Mesendoderm (in vitro differentiated cells): ENCODE results near the gene PITPNB.

Source experiments
- DNase-seq: peaks from one replicate; pipeline ENCODE4 v3.0.0; 2013
- H2AK5ac ChIP-seq: 2 replicates; pipeline ENCODE4 v1.6.1; 2013; ENCODE audit warnings: low read length, inconsistent platforms
- H2BK120ac ChIP-seq: 2 replicates; pipeline ENCODE4 v1.6.1; 2013; ENCODE audit warnings: low read depth, mild to moderate bottlenecking, low read length, moderate library complexity, mixed read lengths
- H2BK15ac ChIP-seq: replicated peaks from 2 replicates; pipeline ENCODE4 v1.6.1; 2013; ENCODE audit warnings: low read depth, mild to moderate bottlenecking, moderate library complexity
- H2BK5ac ChIP-seq: 2 replicates; pipeline ENCODE4 v1.6.1; 2013; ENCODE audit warnings: low read length, inconsistent platforms
- H3K18ac ChIP-seq: 2 replicates; pipeline ENCODE4 v1.6.1; 2013; ENCODE audit warnings: mild to moderate bottlenecking, low read length, mixed read lengths
- H3K23ac ChIP-seq: one replicate; pipeline ENCODE4 v1.6.1; 2013; ENCODE audit warnings: low read length
- H3K27ac ChIP-seq: 2 replicates; pipeline ENCODE4 v1.5.1; 2013; ENCODE audit warnings: low read depth, mild to moderate bottlenecking, inconsistent platforms, low read length, moderate library complexity
- H3K27me3 ChIP-seq: 2 replicates; pipeline ENCODE4 v1.6.1; 2013; ENCODE audit warnings: low read length, control low read depth, mild to moderate bottlenecking, inconsistent platforms; ENCODE audit not compliant: insufficient read depth, poor library complexity
- H3K36me3 ChIP-seq: 2 replicates; pipeline ENCODE4 v1.6.1; 2013; ENCODE audit warnings: low read length, inconsistent platforms; ENCODE audit not compliant: control insufficient read depth, insufficient read depth
- H3K4ac ChIP-seq: one replicate; pipeline ENCODE4 v1.6.1; 2013; ENCODE audit warnings: low read depth, mild to moderate bottlenecking, low read length, moderate library complexity
- H3K4me1 ChIP-seq: 2 replicates; pipeline ENCODE4 v1.6.1; 2013; ENCODE audit warnings: low read depth, low read length, inconsistent platforms; ENCODE audit not compliant: control insufficient read depth
- H3K4me2 ChIP-seq: 2 replicates; pipeline ENCODE4 v1.6.1; 2013; ENCODE audit warnings: low read length
- H3K4me3 ChIP-seq: 2 replicates; pipeline ENCODE4 v1.5.1; 2013; ENCODE audit warnings: mild to moderate bottlenecking, low read length
- H3K56ac ChIP-seq: one replicate; pipeline ENCODE4 v1.6.1; 2013; ENCODE audit warnings: low read length
- H3K79me1 ChIP-seq: 2 replicates; pipeline ENCODE4 v1.6.1; 2013; ENCODE audit warnings: low read length, inconsistent platforms
- H3K79me2 ChIP-seq: 2 replicates; pipeline ENCODE4 v1.6.1; 2013; ENCODE audit warnings: mild to moderate bottlenecking, low read length; ENCODE audit not compliant: control insufficient read depth, insufficient read depth
- H3K9ac ChIP-seq: 2 replicates; pipeline ENCODE4 v1.6.1; 2013; ENCODE audit warnings: low read length, inconsistent platforms
- H4K5ac ChIP-seq: one replicate; pipeline ENCODE4 v1.6.1; 2013; ENCODE audit warnings: low read length
- H4K8ac ChIP-seq: one replicate; pipeline ENCODE4 v1.6.1; 2013; ENCODE audit warnings: low read depth, mild to moderate bottlenecking, control low read depth, low read length, moderate library complexity
- WGBS: extraction: QIAGEN DNeasy Blood & Tissue Kit; methylation state at CpG from one replicate; pipeline ENCODE4 v1.1.7; 2013; ENCODE audit warnings: low lambda C conversion rate, missing lambda C conversion rate; ENCODE audit not compliant: insufficient coverage; ENCODE audit errors: extremely low coverage; 5-methylcytosine and 5-hydroxymethylcytosine counted together

The PITPNB gene

DNA sequence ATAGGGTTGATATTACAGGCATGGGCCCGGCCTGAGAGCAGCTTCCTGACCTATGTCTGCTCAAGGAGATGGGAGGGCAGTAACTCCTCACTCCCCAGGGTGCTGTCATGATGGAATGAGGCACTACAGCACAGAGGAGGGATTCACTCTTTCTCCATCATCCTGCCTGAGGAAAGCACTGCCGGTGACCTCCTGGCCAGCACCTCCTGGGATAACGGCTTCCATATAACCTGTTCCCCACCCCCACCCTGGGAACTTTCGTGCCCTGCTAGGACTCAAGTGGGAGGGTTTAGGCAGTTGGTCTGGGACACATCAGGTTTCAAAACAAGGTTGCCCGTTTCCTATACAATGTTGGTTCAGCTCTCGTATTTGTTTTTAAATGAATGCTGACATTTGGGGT is 74.8 kb downstream of the PITPNB start:
- H3K27ac ChIP-seq = no peak overlapping the region
- H2BK15ac ChIP-seq = no peak overlapping the region
- no peak overlapping the region for H3K4me3 ChIP-seq
- H3K79me1 ChIP-seq = no peaks in the 10 kb centered on the region
- H2BK120ac ChIP-seq = no peak overlapping the region
- no peaks in the 10 kb centered on the region for H3K79me2 ChIP-seq
- no peak overlapping the region for H3K18ac ChIP-seq
- H4K8ac ChIP-seq = no peak overlapping the region
- no peaks in the 10 kb centered on the region for H3K36me3 ChIP-seq
- no peak overlapping the region for H3K4ac ChIP-seq
- no peak overlapping the region for H2BK5ac ChIP-seq
- H4K5ac ChIP-seq = no peak overlapping the region
- no CpG with 5 or more reads among the region's 6 CpGs for WGBS
- no peak overlapping the region for H3K4me2 ChIP-seq
- DNase-seq = no peak
- H3K9ac ChIP-seq = no peak overlapping the region
- no peak overlapping the region for H2AK5ac ChIP-seq
- peaks cover 5% of the 10 kb centered on the region for H3K4me1 ChIP-seq
- no peaks in the 10 kb centered on the region for H3K27me3 ChIP-seq
- no peak overlapping the region for H3K56ac ChIP-seq
- no peak overlapping the region for H3K23ac ChIP-seq

DNA sequence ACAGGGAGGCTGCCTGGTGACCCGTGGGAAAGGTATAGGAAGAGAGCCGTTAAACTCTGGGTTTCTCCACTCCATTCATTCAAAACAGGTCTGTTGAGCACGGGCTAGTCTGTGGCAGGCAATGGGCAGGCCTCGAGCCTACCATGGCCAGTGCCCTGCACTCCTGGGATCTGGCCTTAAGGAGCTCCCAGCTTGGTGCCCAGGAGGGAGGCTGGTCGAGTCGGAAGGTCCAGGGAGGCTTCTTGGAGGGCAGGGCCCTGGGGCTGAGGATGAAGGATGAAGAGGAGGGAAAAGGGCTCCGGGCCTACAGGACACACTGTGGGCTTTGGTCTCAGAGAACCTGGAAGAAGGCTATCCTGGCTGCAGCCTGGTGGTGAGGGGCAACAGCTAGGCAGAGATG is 75.6 kb downstream of the PITPNB start:
- Histone ChIP-seq H3K4me1 (peaks cover 5% of the 10 kb centered on the region), H2BK15ac (no peak overlapping the region), H3K4ac (no peak overlapping the region), H3K79me2 (no peaks in the 10 kb centered on the region), H3K27ac (no peak overlapping the region), H3K36me3 (no peaks in the 10 kb centered on the region), H4K5ac (no peak overlapping the region), H3K56ac (no peak overlapping the region), H3K79me1 (no peaks in the 10 kb centered on the region), H2BK5ac (no peak overlapping the region), H3K23ac (no peak overlapping the region), H3K9ac (no peak overlapping the region), H3K4me2 (no peak overlapping the region), H3K27me3 (no peaks in the 10 kb centered on the region), H2BK120ac (no peak overlapping the region), H3K4me3 (no peak overlapping the region), H2AK5ac (no peak overlapping the region), H4K8ac (no peak overlapping the region), H3K18ac (no peak overlapping the region)
- DNase-seq = no peak
- no CpG with 5 or more reads among the region's 7 CpGs for WGBS

DNA sequence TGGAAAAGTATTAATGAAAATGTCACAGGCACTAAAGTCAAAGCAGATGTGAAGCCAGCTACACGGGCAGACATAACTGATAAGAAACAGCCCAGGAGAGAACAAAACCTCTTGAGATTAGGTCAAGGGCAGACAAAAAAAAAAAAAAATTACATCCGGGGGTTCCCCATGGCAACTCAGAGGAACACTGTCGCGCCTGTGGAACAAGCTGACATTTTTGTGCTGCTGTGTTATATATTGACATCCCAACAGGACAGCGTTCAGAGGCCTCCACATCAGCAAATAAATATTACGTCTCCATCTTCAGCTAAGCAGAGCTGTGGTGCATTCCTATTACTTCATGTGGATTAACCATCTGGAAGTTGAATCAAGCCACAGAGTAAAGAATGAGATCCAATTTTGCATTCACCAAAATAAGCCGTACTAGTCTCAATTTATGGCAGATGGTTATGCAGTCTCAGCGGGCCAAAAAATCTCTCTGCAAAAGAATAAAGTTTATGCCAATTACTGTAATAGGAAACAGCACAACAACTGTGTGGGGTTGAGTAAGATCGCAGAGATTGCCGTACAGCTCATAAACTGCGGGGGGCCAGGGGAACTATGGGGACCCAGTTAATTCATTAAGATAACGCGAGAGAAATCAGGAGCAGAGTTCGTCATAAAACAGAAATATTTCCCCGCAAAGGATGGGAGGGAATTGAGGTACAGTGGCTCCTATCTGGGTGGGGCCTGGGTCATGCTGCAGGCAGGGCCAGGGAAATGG is 76.2 kb downstream of the PITPNB start:
- Histone ChIP-seq H3K27ac (no peak overlapping the region), H3K9ac (no peak overlapping the region), H3K4me2 (no peak overlapping the region), H4K8ac (no peak overlapping the region), H2BK15ac (no peak overlapping the region), H2BK120ac (no peak overlapping the region), H3K4me1 (peaks cover 5% of the 10 kb centered on the region), H3K79me2 (no peaks in the 10 kb centered on the region), H3K36me3 (no peaks in the 10 kb centered on the region), H3K56ac (no peak overlapping the region), H2AK5ac (no peak overlapping the region), H3K27me3 (no peaks in the 10 kb centered on the region), H2BK5ac (no peak overlapping the region), H3K18ac (no peak overlapping the region), H3K23ac (no peak overlapping the region), H4K5ac (no peak overlapping the region), H3K79me1 (no peaks in the 10 kb centered on the region), H3K4me3 (no peak overlapping the region), H3K4ac (no peak overlapping the region)
- no CpG with 5 or more reads among the region's 15 CpGs for WGBS
- no peak for DNase-seq

DNA sequence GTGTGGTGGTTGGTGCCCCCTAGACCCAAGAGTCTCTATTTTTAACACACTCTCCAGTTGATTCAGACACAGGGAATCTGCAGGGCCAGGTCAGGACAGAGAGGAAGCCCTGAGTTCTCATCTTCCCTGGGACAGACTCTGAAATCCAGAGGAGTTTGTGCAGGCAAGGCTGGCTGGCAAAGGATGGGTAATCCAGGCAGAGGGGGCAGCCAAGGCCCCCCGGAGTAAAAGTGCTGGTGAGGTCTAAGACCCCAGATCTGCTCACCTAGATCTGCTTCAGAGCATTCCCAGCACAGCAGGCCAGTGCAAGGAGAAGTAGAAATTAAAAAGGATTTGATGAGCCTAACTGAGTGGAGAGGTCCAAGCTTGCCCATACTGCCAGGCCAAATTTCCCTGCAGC is 76.9 kb downstream of the PITPNB start:
- H3K27ac ChIP-seq = no peak overlapping the region
- no peak overlapping the region for H2AK5ac ChIP-seq
- no CpG with 5 or more reads among the region's 1 CpG for WGBS
- H4K5ac ChIP-seq = no peak overlapping the region
- H3K4me2 ChIP-seq = no peak overlapping the region
- H3K27me3 ChIP-seq = no peaks in the 10 kb centered on the region
- H3K79me2 ChIP-seq = no peaks in the 10 kb centered on the region
- no peak for DNase-seq
- H3K56ac ChIP-seq = no peak overlapping the region
- H2BK120ac ChIP-seq = no peak overlapping the region
- H3K79me1 ChIP-seq = no peaks in the 10 kb centered on the region
- peaks cover 5% of the 10 kb centered on the region for H3K4me1 ChIP-seq
- H3K9ac ChIP-seq = no peak overlapping the region
- no peak overlapping the region for H3K4ac ChIP-seq
- no peak overlapping the region for H3K18ac ChIP-seq
- no peak overlapping the region for H2BK5ac ChIP-seq
- H4K8ac ChIP-seq = no peak overlapping the region
- H3K4me3 ChIP-seq = no peak overlapping the region
- H2BK15ac ChIP-seq = no peak overlapping the region
- H3K36me3 ChIP-seq = no peaks in the 10 kb centered on the region
- no peak overlapping the region for H3K23ac ChIP-seq

DNA sequence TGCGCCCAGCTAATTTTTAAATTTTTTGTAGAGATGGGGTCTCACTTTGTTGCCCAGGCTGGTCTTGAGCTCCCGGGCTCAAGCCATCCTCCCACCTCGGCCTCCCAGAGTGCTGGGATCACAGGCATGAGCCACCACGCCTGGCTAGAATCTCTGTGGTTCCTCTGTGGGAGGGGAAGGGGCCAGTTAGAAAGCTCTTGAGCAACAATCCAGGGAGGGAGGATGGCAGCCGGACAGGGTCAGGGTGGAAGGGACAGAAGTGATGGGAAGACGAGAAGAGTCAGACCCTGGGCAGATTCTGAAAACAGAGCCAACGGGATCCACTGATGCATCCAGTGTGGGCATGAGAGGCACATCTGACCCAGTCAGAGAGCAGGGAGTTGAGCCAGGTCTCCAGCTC is 78.6 kb downstream of the PITPNB start:
- Histone ChIP-seq H4K8ac (no peak overlapping the region), H2AK5ac (no peak overlapping the region), H3K27me3 (no peaks in the 10 kb centered on the region), H4K5ac (no peak overlapping the region), H3K56ac (no peak overlapping the region), H3K9ac (no peak overlapping the region), H2BK5ac (no peak overlapping the region), H3K4me3 (no peak overlapping the region), H3K4ac (no peak overlapping the region), H2BK15ac (no peak overlapping the region), H3K23ac (no peak overlapping the region), H2BK120ac (no peak overlapping the region), H3K18ac (no peak overlapping the region), H3K4me2 (no peak overlapping the region), H3K4me1 (peaks cover 4% of the 10 kb centered on the region), H3K79me2 (no peaks in the 10 kb centered on the region), H3K79me1 (no peaks in the 10 kb centered on the region), H3K36me3 (no peaks in the 10 kb centered on the region), H3K27ac (no peak overlapping the region)
- no peak for DNase-seq
- no CpG with 5 or more reads among the region's 7 CpGs for WGBS
